ENCODE data around the gene SCRN1.

SCRN1 gene

DNA sequence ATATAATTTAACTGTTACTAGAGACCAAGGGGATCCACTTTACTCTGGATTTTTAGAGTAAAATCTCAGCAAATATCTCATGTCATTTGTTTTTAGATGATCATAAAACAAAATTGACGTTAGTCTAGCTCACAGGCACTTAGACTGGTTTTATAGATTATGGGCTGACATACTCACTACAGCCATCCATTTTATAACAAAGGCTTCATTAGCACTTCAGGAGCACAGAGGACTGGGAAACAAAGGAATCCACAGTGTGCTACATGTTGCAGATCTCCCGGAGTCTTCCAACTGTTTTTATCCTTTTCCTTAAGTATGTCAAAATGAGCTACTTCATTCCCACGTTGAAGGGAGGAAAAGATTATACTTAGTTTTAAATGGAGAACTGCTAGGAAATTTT is 15.9 kb upstream of the SCRN1 start:
- DNase-seq (ENCODE audit: low read depth in 2 of 2), result no peak

DNA sequence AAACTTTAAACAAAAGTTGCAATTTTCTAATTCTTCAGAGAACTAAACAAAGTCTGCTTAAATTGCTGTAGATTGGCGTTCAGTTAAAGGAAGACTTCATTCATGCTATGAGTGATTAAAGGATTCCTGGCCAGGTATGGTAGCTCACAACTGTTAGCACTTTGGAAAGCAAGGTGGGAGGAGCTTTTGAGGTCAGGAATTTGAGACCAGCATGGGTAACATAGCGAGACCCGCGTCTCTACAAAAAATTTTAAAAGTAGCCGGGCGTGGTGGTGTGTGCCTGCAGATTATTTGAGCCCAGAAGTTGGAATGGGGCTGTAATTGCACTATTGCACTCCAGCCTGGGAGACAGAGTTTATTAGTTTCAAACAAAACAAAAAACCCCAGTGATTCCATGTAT is 13.5 kb upstream of the SCRN1 start:
- no peak for DNase-seq (ENCODE audit: low read depth in 2 of 2)

DNA sequence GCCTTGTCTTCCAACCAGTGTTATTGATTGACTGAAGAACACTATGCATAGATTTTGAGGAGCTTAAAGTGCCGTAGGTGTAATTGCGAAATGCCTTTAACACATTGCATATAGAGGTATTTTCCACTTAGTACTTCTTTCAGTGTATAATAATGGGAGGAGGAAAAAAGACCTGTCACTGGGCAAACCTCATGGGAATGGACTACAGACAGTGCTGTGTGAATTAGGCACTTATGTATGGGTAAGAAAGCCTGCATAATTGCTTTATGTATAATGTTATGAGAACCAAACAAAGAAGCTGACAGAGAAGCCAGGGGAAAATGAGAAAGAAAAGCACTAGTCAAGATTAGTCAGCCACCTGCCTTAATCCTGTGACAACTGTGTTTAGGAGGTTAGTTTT is 12.4 kb upstream of the SCRN1 start:
- no peak for DNase-seq (ENCODE audit: low read depth in 2 of 2)

DNA sequence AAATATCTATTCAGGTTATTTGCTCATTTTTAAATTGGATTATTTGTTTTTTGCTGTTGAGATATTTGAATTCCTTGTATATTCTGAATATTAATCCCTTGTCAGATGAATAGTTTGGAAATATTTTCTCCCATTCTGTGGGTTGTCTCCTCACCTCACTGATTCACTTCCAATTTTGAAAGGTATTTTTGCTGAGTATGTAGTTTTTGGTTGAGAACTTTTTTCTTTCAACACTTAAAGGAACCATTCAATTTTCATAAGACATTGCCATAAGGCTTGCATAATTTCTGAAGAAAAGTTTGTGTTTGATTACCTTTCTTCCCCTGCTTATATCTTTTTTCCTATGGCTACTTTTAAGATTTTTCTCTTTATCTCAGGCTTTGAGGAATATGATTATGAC is 8.9 kb upstream of the SCRN1 start:
- DNase-seq (ENCODE audit: low read depth in 2 of 2), result no peak

DNA sequence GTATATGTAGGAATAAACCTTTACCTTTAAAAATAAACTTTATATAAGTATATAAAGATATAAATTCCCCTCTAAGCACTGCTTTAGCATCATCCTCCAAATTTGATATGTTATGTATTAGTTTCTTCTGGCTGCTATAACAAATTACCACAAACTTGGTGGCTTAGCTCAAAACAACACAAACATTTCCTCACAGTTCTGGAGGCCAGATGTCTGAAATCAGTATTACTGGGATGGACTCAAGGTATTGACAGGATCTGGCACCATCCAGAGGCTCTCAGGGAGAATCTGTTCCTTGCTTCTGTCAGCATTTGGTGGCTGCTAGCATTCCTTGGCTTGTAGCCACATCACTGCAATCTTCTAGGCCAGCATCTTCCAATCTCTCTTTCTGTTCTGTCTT is 6.7 kb upstream of the SCRN1 start:
- DNase-seq (ENCODE audit: low read depth in 2 of 2), result no peak

DNA sequence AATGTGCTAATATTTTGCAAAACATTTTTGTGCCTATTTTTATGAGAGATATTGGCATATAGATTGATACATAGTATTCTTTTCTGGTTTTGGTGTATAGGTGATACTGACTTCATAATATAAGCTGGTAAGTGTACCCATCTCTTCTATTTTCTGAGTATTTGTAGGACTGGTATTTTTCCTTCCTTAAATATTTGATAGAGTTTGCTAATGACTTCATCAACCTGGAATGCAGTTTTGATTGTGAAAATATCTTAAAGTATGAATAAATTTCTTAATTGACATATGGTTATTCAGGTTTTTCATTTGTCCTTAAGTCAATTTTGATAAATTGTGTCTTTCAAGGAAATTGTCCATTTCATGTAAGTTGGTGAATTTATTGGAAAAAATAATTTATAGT is 6.1 kb upstream of the SCRN1 start:
- DNase-seq (ENCODE audit: low read depth in 2 of 2), result no peak

DNA sequence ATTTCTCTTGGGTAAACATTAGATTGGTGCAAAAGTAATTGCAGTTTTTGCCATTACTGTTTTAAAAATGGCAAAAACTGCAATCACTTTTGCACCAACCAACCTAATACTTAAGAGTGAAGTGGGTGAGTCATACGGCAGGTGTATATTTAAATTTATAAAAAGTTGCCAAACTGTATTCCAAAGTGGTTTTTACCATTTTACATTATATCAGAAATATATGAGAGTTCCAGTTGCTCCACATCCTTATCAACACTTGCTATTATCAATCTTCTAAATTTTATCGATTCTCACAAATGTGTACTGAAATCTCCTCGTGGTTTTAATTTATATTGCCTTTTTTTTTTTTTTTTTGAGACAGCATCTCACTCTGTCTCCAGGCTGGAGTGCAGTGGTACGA is 3.5 kb upstream of the SCRN1 start:
- DNase-seq (ENCODE audit: low read depth in 2 of 2), result no peak

DNA sequence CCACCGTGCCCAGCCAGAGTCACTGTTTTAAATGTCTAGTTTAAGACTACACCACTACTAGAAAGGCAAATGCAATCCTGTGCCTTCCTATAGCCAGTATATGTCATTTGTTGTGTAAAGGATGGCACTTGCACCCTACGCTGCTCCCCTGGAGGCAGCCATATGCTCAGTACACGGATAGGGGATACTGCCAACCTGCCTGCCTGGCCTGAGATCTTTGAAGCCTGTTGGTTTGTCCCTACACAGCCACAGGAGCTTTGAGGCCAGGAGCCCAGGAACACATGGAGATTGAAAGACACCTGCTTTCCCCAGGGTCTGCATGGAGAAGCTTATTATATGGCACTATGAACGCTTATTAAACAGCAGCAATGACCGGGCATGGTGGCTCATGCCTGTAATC is 2.3 kb upstream of the SCRN1 start:
- no peak for DNase-seq (ENCODE audit: low read depth in 2 of 2)

DNA sequence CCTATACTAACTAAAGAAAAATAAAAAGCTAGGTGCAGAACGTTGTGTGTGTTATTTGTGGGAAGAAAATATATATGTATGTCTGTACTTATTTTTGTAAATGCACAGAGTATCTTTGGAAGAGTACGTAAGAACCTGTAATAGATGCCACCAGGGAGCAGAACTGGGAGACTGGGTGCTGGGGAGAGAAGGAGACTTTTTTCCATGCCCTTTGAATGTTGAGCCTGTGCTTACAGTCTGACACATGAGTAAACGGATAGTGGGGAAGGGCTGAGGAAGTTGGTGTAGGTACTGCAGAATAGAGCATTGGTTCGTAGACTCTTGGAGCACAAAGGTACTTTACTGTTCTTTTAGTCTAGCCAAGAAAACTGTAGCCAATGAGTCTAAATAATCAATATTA is 1.3 kb upstream of the SCRN1 start:
- no peak for DNase-seq (ENCODE audit: low read depth in 2 of 2)

DNA sequence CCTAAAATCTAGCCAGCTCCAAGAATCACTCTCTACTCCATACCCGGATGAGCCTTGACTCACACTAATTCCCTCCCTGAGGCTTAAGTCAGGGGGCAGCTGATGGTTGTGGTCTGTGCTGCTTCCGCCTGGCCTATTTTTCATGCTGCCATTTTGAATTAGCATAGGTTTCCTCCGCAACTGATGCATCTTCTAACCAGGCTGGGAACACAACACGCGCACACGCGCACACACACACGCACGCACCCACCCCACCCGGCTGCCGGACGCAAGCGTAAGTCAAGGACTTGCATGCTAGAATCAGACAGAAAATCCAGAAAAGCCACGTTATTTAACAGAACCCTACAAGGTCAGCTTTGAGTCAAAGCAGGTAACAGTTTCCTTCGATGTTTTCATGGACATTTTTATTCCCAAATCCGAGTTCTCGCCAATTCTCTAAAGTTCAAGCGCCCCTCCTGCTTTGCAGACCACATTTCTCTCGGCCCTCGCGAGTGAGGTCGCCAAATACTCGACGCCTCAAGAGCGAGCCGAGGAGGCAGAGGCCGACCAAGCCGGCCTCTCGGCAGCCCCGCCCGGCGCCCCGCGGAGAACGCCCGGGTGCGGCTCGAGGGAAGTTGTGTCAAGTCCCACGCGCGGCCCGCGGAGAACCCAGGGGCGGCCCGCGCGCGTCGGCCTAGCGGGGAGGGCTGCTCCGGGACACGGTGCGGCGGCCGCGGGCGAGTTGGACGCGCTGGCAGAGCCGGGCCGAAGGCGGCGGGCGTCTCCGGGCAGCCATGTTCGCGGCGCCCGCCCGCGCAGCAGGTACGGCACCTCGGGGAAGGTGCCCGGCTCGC is 961 bp downstream of the SCRN1 start:
- no peak for DNase-seq (ENCODE audit: low read depth in 2 of 2)

DNA sequence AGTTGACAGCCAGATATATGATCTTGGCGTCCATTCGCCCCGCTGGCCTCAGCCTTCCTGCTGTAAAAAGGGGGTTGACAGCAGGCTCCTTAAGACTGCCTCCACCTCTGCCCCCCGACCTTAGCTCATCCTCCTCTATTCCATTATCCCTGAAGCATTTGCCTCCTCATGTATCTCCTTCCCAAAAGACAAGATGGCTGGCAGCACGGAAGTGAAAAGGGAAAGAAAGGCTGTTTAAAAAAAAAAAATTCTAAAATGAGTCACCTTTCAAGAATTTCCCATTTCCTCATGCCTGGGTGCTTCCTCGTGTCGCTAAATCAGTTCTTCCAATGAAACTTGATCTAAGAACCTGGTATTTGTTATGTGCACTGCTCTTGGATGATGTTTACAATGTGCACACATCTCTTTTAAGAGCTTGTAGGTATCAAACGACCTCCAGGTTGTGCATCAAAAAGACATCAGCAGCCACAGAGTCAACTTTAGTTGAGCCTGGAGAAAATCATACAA is 1.7 kb downstream of the SCRN1 start:
- no peak for DNase-seq (ENCODE audit: low read depth in 2 of 2)

DNA sequence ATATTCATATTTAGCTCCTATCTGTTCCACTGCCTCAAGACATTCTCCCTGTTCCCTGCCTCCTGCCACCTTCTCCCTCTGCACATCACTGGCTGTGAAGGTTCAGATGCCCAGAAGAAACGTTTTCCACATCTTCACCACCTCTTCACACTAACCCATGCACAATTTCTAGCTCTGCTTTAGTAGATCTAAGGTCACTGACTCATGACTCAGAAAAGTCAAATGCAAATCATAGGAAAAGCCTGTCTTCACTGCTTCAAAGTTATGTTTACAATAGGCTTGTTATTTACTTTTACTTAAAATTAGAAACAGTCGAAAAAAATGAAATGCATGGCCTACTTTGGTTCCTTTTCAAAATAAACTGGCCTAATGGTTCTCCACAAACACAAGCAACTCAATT is 2.5 kb downstream of the SCRN1 start:
- no peak for DNase-seq (ENCODE audit: low read depth in 2 of 2)

DNA sequence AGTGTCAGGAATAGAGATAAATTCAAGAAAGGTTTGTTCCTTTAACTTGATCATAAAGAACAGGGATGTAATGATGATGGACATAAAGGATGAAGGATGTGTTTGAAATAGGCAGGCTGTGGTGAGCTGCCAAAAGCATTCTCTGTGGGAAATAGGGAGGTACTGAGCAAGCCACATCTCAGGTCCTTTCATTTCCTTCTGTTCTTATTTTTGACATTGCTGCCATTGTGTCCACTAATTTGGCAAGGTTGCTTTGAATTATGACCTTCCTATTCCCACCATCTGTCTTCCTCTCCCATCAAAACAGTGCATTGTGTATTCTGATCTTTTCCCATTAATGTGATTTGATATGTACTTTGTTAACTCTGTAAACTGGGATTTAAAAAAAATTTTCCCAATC is 9.4 kb downstream of the SCRN1 start:
- no peak for DNase-seq (ENCODE audit: low read depth in 2 of 2)

DNA sequence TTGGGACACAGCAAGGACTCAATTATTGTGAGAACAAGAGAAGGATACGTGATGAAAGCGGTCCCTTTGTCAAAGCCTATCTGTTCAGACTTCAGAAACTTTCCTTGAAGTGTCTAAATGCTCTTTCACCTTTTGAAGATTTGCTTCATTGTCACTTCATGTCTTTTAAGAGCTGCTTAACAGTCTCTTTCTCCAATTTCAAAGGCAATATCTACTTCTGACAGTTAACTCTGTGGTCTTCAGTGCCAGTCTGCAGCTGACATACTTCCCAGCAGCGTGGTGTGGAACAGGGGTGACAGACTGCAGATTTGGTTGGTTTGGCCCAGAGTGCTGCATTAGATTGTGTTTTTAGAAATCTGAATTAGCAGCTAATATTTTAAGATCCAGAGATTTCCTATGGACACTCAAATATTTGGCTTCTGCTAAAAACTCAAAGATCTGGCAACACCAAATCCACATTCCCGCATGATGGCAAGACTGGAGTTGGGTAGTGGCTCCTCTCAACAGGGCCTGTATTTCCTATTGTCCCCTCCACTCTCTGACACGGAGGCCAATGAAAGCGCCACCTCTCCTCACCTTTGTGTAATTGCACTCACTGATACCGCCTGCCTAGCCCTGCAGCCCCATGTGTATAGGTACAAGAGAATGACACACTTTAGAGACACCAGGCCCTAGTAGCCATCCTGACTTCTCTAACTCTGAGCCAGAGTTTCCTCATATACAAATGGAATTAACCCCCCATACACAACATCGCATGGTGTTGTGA is 11.5 kb downstream of the SCRN1 start:
- no peak for DNase-seq (ENCODE audit: low read depth in 2 of 2)

DNA sequence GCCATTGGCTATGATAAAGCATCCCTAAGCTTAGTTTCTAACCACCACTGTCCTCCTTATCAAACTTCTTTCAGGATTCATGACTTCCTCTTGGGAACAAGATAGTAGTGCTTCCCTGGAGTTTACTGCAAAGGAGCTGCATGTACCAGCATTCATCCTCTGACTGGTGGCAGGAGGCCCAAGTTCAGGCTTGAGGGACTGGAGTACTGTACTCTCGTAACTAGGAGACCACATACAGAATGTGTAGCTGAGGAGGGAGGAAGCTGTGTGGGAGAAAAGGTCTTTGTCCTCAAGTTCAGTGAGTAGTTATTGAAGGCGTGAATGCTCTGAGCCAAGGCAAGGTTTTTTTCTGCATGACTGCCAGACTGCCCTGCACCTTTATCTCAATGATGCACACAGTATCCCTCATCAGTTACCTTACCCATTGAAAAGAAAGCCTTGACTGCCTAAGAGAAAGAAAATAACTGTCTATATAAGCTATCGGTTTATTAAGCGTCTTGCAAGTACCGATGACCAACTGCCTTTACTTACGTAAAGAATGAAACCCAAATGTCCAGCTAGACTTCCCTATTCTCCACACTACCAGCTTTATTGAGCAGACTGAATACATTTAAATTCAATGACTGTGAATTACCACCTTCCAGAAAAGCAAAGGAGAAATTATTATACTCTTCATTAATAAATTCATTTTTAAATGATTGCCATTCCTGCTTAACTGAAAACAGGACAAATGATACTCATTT is 12.8 kb downstream of the SCRN1 start:
- DNase-seq (ENCODE audit: low read depth in 2 of 2), result no peak

DNA sequence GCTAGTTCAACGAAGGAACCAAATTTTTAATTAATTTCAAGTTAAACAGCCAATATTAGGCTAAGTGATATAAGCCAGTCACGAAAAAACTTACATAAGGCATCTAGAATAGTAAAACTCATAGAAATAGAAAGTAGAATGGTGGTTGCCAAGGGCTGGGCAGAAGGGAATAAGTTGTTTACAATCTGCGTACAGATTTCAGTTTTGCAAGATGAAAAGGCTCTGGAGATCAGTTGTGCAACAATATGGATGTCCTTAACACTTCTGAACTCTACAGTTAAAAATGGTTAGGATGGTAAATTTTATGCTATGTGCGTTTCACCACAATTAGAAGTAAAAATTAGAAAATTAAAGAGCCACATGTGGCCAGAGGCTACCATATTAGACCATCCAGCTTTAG is 13.3 kb downstream of the SCRN1 start:
- no peak for DNase-seq (ENCODE audit: low read depth in 2 of 2)

DNA sequence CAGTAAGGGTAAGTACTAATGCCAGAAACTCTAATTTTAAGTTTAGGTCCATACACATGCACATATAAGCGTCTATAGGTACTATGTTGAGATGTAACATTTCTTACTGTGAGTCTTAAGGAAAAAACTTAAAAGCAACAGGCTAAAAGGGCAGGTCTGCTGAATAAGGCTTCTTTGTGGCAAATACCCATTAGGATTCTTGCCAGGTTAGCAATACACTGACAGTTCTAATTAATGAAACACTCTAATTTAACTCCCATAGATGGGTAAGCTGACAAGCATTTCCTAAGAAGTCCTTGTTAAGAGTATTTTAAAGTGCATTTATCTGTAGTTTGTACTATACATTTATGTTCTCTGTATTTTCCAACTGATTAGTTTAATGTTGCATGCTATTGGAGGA is 14.0 kb downstream of the SCRN1 start:
- no peak for DNase-seq (ENCODE audit: low read depth in 2 of 2)

DNA sequence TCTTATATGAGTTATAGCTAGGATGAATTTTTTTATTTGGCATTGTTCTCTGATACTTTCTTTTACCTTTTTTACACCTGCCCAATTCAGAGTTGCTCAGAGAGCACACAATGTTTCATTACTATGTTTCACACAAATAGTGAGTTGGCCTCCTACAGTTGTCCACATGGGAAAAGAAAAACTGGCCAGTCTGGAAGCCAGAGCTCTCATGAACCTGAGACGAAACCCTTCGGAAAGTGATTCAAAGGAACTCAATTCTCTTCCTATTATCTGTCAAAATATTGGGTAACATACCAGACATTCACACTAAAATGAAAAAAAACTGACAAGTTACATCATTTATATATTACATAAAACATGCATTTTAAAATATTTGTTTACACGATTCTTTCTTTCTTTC is 15.3 kb downstream of the SCRN1 start:
- no peak for DNase-seq (ENCODE audit: low read depth in 2 of 2)

DNA sequence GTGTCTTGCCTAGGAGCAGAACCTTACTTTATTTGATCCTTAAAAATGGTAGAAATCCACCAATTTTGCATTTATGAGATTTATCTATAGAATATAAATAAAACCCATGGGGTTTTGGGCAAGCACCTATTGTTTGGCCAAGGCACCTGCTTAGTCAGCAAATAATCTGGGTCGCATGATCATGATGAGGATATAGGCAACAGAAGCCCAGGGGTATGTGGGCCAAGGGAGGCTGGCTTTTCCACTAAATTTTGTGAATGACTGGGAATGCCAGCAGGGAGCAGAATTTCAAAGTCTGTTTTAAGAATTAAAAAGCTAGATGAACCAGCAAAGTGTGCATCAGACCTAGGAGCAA is 17.3 kb downstream of the SCRN1 start:
- DNase-seq (ENCODE audit: low read depth in 2 of 2), result no peak

DNA sequence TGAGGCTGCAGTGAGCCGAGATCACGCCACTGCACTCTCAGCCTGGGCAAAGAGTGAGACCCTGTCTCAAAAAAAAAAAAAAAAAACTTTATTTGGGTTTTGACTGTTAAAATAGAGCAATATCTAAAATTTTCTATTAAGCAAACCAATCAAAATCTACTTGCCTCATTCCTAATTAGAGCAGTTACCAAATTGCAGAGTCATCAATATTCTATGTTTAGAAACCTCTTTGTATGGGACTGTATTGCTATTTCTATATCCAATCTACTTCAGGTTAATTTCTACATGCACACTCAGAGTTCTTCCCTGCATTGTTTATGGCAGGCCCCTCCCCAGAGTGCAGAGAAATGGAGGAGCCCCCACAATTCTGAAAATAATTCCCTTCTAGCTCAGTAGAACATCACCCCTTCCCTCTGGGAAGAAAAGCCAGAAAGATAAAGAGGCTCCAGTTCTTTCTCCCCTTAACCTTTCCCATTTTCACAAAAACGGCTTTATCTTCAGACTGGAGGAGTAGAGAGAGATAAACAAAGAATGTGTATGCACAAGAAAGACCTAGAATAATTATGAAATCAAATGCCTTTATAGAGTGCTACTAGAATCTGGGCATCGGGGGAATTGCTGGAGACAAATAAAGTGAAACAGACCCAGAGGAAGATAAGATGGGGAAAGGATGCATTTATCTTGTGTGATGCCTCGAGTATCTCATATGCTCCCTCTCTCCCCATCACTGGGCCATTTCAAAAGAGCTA is 17.9 kb downstream of the SCRN1 start:
- DNase-seq (ENCODE audit: low read depth in 2 of 2), result no peak

DNA sequence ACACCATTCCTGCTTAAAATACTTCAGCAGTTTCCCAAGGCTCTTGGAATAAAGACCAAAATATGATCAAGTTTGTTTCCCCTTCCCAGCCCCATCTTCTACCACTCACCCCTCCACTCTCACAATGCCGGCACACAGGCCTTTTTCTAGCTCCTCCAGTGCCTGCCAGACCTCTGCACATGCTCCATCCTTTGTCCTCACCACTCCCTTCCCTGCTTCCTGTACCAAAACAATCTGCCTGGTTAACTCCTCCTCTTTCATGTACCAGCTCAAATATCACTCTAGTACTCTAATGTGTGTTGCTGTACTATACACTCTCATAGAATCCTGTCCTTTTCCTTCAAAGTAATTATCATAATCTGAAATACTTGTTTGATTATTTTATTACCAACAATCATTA is 19.4 kb downstream of the SCRN1 start:
- DNase-seq (ENCODE audit: low read depth in 2 of 2), result no peak

DNA sequence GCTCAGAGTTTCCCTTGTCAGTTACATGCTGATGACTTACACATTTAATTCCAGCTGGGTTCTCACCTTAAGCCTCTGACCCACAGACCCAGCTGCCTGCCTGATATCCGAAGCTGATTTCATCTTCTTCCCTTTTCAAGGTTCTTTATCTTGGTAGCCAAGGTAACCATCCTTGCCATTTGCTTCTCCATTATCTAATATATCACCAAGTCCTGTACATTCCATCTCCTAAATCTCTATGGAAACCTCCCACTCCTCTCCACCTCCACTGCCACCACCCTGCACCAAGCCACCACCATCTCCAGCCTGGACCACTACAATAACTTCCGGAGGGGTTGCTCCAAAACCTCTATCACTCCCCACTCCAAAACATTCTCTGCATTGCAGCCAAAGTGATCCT is 19.9 kb downstream of the SCRN1 start:
- DNase-seq (ENCODE audit: low read depth in 2 of 2), result no peak
